ENCODE data around the gene TNRC18. TPM values are rescaled to one million over a fixed set of nuclear protein-coding genes. Genes with fewer than 3 reads are reported as not detected.

Gene TNRC18
- polyA plus RNA-seq, 1 donor from 2014 or later, result 23.6 TPM

GRCh38 chr7:5361446-5362127, 62.0 kb downstream of the TNRC18 start:
- Histone ChIP-seq H3K9me2 (ENCODE audit: insufficient read depth, low read length) (no peaks in the 10 kb centered on the region), H3K27me3 (ENCODE audit: insufficient read depth, low read depth, low read length) (no peaks in the 10 kb centered on the region), H2AFZ (ENCODE audit: low read depth, low read length) (no peak overlapping the region), H3K79me2 (replicated peaks; ENCODE audit: insufficient read depth, low read length) (peaks cover 54% of the 10 kb centered on the region), H3K4me2 (ENCODE audit: low read length) (no peak overlapping the region), H3K36me3 (ENCODE audit: insufficient read depth, low read length) (peaks cover 8% of the 10 kb centered on the region), H3K4me3 (ENCODE audit: low read length) (no peak overlapping the region), H4K20me1 (ENCODE audit: insufficient read depth) (no peaks in the 10 kb centered on the region), H3K9ac (ENCODE audit: low read length) (no peak overlapping the region), H3F3A (ENCODE audit: insufficient read depth, low read length, poor library complexity, severe bottlenecking) (no peaks in the 10 kb centered on the region), H3K27ac (ENCODE audit: low read length) (no peak overlapping the region), H3K9me3 (ENCODE audit: low read length) (no peaks in the 10 kb centered on the region)
- TF ChIP-seq, protein P1, sequence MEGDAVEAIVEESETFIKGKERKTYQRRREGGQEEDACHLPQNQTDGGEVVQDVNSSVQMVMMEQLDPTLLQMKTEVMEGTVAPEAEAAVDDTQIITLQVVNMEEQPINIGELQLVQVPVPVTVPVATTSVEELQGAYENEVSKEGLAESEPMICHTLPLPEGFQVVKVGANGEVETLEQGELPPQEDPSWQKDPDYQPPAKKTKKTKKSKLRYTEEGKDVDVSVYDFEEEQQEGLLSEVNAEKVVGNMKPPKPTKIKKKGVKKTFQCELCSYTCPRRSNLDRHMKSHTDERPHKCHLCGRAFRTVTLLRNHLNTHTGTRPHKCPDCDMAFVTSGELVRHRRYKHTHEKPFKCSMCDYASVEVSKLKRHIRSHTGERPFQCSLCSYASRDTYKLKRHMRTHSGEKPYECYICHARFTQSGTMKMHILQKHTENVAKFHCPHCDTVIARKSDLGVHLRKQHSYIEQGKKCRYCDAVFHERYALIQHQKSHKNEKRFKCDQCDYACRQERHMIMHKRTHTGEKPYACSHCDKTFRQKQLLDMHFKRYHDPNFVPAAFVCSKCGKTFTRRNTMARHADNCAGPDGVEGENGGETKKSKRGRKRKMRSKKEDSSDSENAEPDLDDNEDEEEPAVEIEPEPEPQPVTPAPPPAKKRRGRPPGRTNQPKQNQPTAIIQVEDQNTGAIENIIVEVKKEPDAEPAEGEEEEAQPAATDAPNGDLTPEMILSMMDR (IDR thresholded peaks at IDR 0.05; ENCODE audit: poor library complexity, severe bottlenecking), result no peak
- TF ChIP-seq POLR2AphosphoS5 (IDR thresholded peaks at IDR 0.05), result no peak
- no peak for TF ChIP-seq RAD21 (conservative IDR thresholded peaks at IDR 0.05)
- TF ChIP-seq EP300 (conservative IDR thresholded peaks at IDR 0.05; ENCODE audit: poor library complexity, severe bottlenecking), result no peak

DNA sequence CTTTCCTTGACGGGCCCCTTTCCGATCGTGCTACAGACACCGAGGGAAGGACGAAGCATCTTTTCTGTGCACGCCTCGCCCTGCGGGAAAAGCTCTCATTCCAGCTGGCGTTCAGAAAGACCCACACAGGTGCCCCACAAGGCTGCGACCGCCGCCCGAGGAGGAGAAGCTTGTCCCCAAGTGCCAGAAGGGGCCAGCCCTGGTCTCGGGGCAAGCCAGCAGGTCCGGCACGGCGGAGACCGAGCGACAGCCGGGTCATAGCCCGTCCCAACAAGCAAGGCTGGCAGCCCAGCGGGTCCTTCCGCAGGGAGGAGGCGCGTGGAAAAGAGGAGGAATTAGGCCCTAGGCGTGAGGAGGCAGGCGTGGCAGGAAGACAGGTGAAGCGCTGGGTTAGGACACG, 62.7 kb downstream of the TNRC18 start:
- Histone ChIP-seq H3K9ac (ENCODE audit: low read length) (no peak overlapping the region), H3K27ac (ENCODE audit: low read length) (no peak overlapping the region), H3K4me2 (ENCODE audit: low read length) (no peak overlapping the region), H4K20me1 (ENCODE audit: insufficient read depth) (no peaks in the 10 kb centered on the region), H3K4me3 (ENCODE audit: low read length) (no peak overlapping the region), H3K36me3 (ENCODE audit: insufficient read depth, low read length) (peaks cover 8% of the 10 kb centered on the region), H3K9me3 (ENCODE audit: low read length) (no peaks in the 10 kb centered on the region), H3K9me2 (ENCODE audit: insufficient read depth, low read length) (no peaks in the 10 kb centered on the region), H3K79me2 (replicated peaks; ENCODE audit: insufficient read depth, low read length) (peaks cover 54% of the 10 kb centered on the region), H2AFZ (ENCODE audit: low read depth, low read length) (no peak overlapping the region), H3F3A (ENCODE audit: insufficient read depth, low read length, poor library complexity, severe bottlenecking) (no peaks in the 10 kb centered on the region), H3K27me3 (ENCODE audit: insufficient read depth, low read depth, low read length) (no peaks in the 10 kb centered on the region)
- TF ChIP-seq EP300 (conservative IDR thresholded peaks at IDR 0.05; ENCODE audit: poor library complexity, severe bottlenecking) (no peak), MXI1 (conservative IDR thresholded peaks at IDR 0.05; ENCODE audit: poor library complexity, severe bottlenecking) (no peak), SMC3 (conservative IDR thresholded peaks at IDR 0.05; ENCODE audit: poor library complexity) (no peak), EZH2 (IDR thresholded peaks at IDR 0.05; ENCODE audit: borderline replicate concordance, insufficient read depth, low read length, poor library complexity, severe bottlenecking) (no peak), TAF1 (IDR thresholded peaks at IDR 0.05; ENCODE audit: low read depth) (no peak), POLR2AphosphoS5 (IDR thresholded peaks at IDR 0.05) (no peak)
- TF ChIP-seq, protein P1 (IDR thresholded peaks at IDR 0.05; ENCODE audit: poor library complexity, severe bottlenecking), result no peak
- TF ChIP-seq, protein P2, sequence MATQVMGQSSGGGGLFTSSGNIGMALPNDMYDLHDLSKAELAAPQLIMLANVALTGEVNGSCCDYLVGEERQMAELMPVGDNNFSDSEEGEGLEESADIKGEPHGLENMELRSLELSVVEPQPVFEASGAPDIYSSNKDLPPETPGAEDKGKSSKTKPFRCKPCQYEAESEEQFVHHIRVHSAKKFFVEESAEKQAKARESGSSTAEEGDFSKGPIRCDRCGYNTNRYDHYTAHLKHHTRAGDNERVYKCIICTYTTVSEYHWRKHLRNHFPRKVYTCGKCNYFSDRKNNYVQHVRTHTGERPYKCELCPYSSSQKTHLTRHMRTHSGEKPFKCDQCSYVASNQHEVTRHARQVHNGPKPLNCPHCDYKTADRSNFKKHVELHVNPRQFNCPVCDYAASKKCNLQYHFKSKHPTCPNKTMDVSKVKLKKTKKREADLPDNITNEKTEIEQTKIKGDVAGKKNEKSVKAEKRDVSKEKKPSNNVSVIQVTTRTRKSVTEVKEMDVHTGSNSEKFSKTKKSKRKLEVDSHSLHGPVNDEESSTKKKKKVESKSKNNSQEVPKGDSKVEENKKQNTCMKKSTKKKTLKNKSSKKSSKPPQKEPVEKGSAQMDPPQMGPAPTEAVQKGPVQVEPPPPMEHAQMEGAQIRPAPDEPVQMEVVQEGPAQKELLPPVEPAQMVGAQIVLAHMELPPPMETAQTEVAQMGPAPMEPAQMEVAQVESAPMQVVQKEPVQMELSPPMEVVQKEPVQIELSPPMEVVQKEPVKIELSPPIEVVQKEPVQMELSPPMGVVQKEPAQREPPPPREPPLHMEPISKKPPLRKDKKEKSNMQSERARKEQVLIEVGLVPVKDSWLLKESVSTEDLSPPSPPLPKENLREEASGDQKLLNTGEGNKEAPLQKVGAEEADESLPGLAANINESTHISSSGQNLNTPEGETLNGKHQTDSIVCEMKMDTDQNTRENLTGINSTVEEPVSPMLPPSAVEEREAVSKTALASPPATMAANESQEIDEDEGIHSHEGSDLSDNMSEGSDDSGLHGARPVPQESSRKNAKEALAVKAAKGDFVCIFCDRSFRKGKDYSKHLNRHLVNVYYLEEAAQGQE (IDR thresholded peaks at IDR 0.05; ENCODE audit: borderline replicate concordance), result no peak
